Endothelial cell of umbilical vein (primary cell): ENCODE measurements around the gene AMFR. TPM values are rescaled to one million over a fixed set of nuclear protein-coding genes. Genes with fewer than 3 reads are reported as not detected.

Experiments used
- BruUV-seq: library from RNA; stranded (reverse); fragments of 400-500 nt; replicated peaks from 2 replicates; lab custom pipeline; 2021; lab: Mats Ljungman, UMichigan
- CTCF ChIA-PET: fragments of 300-600, 350-600 bp; sonication (Branson Sonifier 250); formaldehyde crosslinking; loops from one replicate; lab custom pipeline; 2021; ENCODE audit warnings: antibody characterized with exemption, inconsistent platforms; lab: Charles Lee
- POLR2A ChIA-PET: fragments of 300-600, 350-600 bp; sonication (Branson Sonifier 250); formaldehyde crosslinking; loops from one replicate; lab custom pipeline; 2021; ENCODE audit warnings: antibody characterized with exemption, inconsistent platforms; lab: Charles Lee
- DNase-seq: peaks from one replicate; pipeline ENCODE4 v3.0.0-alpha.2; 2011; ENCODE audit warnings: low read depth, low spot score
- FAIRE-seq: peaks from 2 replicates; lab custom pipeline; 2011; peaks lifted over from hg19 to GRCh38; lab: Jason Lieb, UNC
- H2AFZ ChIP-seq: 2 replicates; pipeline ENCODE4 v1.6.0; 2012; ENCODE audit warnings: low read depth, low read length, control low read depth, inconsistent platforms
- H3K27ac ChIP-seq: 2 replicates; pipeline ENCODE4 v1.5.1; 2011; ENCODE audit warnings: low read depth, mild to moderate bottlenecking, control low read depth, low read length, moderate library complexity; ENCODE audit not compliant: insufficient read depth
- H3K27me3 ChIP-seq, 2 experiments: 2 replicates each; pipeline versions ENCODE4 v1.6.0 to v1.6.1; 2011; ENCODE audit warnings: low read length in 2 of 2, mixed read lengths in 1 of 2; ENCODE audit not compliant: control insufficient read depth in 2 of 2, insufficient read depth in 2 of 2
- H3K36me3 ChIP-seq, 2 experiments: 2 replicates in 1 of 2; 3 replicates in 1 of 2; pipeline ENCODE4 v1.5.1; 2011; ENCODE audit warnings: low read length in 2 of 2, mild to moderate bottlenecking in 1 of 2, moderate library complexity in 1 of 2; ENCODE audit not compliant: control insufficient read depth in 2 of 2, insufficient read depth in 2 of 2; ENCODE audit errors: extremely low read depth in 1 of 2
- H3K4me1 ChIP-seq: 3 replicates; pipeline ENCODE4 v1.5.1; 2011; ENCODE audit warnings: mild to moderate bottlenecking, low read length; ENCODE audit not compliant: control insufficient read depth, insufficient read depth; ENCODE audit errors: extremely low read depth
- H3K4me2 ChIP-seq: 2 replicates; pipeline ENCODE4 v1.6.1; 2011; ENCODE audit warnings: low read length, control low read depth, mixed read lengths; ENCODE audit not compliant: insufficient read depth
- H3K4me3 ChIP-seq, 3 experiments: fragments of 200-600 bp in 1 of 3; sonication (generic), shearing (Covaris generic) in 1 of 3; replicated peaks in 1 of 3; 2 replicates each; pipeline ENCODE4 v1.5.1; 2011 to 2016; ENCODE audit warnings: control low read depth in 3 of 3, low read length in 3 of 3, mild to moderate bottlenecking in 2 of 3, inconsistent platforms in 1 of 3, low read depth in 1 of 3, moderate library complexity in 1 of 3; ENCODE audit not compliant: insufficient read depth in 1 of 3
- H3K79me2 ChIP-seq: 2 replicates; pipeline ENCODE4 v1.6.0; 2012; ENCODE audit warnings: low read length, inconsistent platforms; ENCODE audit not compliant: control insufficient read depth, insufficient read depth
- H3K9ac ChIP-seq: replicated peaks from 2 replicates; pipeline ENCODE3; 2011; ENCODE audit warnings: low read length, control low read depth; ENCODE audit not compliant: insufficient read depth; ENCODE audit errors: extremely low read depth
- H3K9me1 ChIP-seq: replicated peaks from 3 replicates; pipeline ENCODE4 v1.6.0; 2011; ENCODE audit warnings: mild to moderate bottlenecking, low read length; ENCODE audit not compliant: control insufficient read depth, insufficient read depth; ENCODE audit errors: extremely low read depth
- H3K9me3 ChIP-seq: replicated peaks from 2 replicates; pipeline ENCODE4 v1.5.1; 2012; ENCODE audit warnings: low read length, inconsistent platforms; ENCODE audit not compliant: control insufficient read depth, insufficient read depth
- H4K20me1 ChIP-seq: replicated peaks from 2 replicates; pipeline ENCODE3; 2011; ENCODE audit warnings: mild to moderate bottlenecking, low read length; ENCODE audit not compliant: control insufficient read depth, insufficient read depth; ENCODE audit errors: extremely low read depth
- EZH2 ChIP-seq: IDR thresholded peaks from 2 replicates; pipeline ENCODE4 v1.6.1; 2012; ENCODE audit warnings: borderline replicate concordance, low read depth, mild to moderate bottlenecking, moderate library complexity, low read length, inconsistent platforms; ENCODE audit not compliant: severe bottlenecking
- FOS ChIP-seq: IDR thresholded peaks from 2 replicates; pipeline ENCODE4 v1.6.1; 2011; ENCODE audit warnings: mild to moderate bottlenecking, low read length, moderate library complexity, borderline replicate concordance; ENCODE audit not compliant: insufficient read depth
- GATA2 ChIP-seq: IDR thresholded peaks from 2 replicates; pipeline ENCODE4 v1.7.0; 2011; ENCODE audit warnings: low read depth, mild to moderate bottlenecking, moderate library complexity, mixed read lengths, low read length; ENCODE audit not compliant: insufficient read length, insufficient read depth
- JUN ChIP-seq: IDR thresholded peaks from 2 replicates; pipeline ENCODE4 v1.6.1; 2011; ENCODE audit warnings: borderline replicate concordance, low read depth; ENCODE audit not compliant: insufficient read length, insufficient read depth
- MAX ChIP-seq: IDR thresholded peaks from 2 replicates; pipeline ENCODE4 v1.6.1; 2011; ENCODE audit not compliant: insufficient read depth, insufficient read length
- MYC ChIP-seq: IDR thresholded peaks from one replicate; pipeline ENCODE4 v1.6.1; 2011; ENCODE audit warnings: mild to moderate bottlenecking, low read depth, low read length
- POLR2A ChIP-seq: IDR thresholded peaks from 2 replicates; pipeline ENCODE4 v1.6.1; 2012; ENCODE audit warnings: low read depth, mild to moderate bottlenecking, control low read depth, low read length
- POLR2AphosphoS5 ChIP-seq: IDR thresholded peaks from 2 replicates; pipeline ENCODE4 v1.6.1; 2012; ENCODE audit warnings: low read depth, mild to moderate bottlenecking, control low read depth, low read length, moderate library complexity; ENCODE audit not compliant: insufficient read depth
- dilution Hi-C: fragments of 300-500 bp; cut with MboI; formaldehyde crosslinking; loops from one replicate; pipeline ENCODE4 v1.15.0; 2019; ENCODE audit warnings: low sequenced_read_pairs; ENCODE audit not compliant: extremely low pct_ligation_motif_present
- intact Hi-C: fragments of 100-400 bp; cut with micrococcal nuclease; formaldehyde crosslinking; loops from one replicate; pipeline ENCODE4 v1.10.0; 2022
- polyA plus RNA-seq, 4 experiments: library from polyadenylated mRNA; depleted of rRNA in 3 of 4; stranded (reverse) in 3 of 4; unstranded in 1 of 4; fragments of >200 nt; gene quantifications; 2 replicates each; pipeline versions ENCODE4 v1.2.1 to v1.2.3, GENCODE V29; 2011 to 2012; ENCODE audit warnings: missing spikeins in 1 of 4
- total RNA-seq: library from RNA; stranded (reverse); gene quantifications from 2 replicates; pipeline ENCODE4 v1.2.3, GENCODE V29; 2021
- TF ChIP-seq, protein P1 (sequence below), 2 donors: IDR thresholded peaks; 1 replicate in 1 of 2; 2 replicates in 1 of 2; pipeline ENCODE4 v1.5.1; 2011; ENCODE audit warnings: low read length in 2 of 2, mild to moderate bottlenecking in 2 of 2, moderate library complexity in 2 of 2, control low read depth in 1 of 2, inconsistent platforms in 1 of 2, low read depth in 1 of 2; ENCODE audit not compliant: insufficient read depth in 1 of 2; ENCODE audit errors: extremely low read depth in 1 of 2

The AMFR gene
- total and polyA plus RNA-seq, 2 donors (not counting 3 experiments of a cell fraction or from before 2014, with no cell fraction given) = 66.5 to 71.7 TPM

GRCh38 chr16:56347670-56348069 is 77.7 kb downstream of the AMFR start:
- dilution Hi-C loops (no loop called here), intact Hi-C loops (no loop called here)
- Histone ChIP-seq H3K9me1 (no peaks in the 10 kb centered on the region), H3K27me3 (peaks cover 0 to 3% of the 10 kb centered on the region in 2 experiments), H3K79me2 (no peaks in the 10 kb centered on the region), H3K4me2 (no peak overlapping the region), H3K27ac (no peak overlapping the region), H3K4me3 (no peak overlapping the region), H3K4me1 (no peaks in the 10 kb centered on the region), H3K36me3 (no peaks in the 10 kb centered on the region), H3K9me3 (no peaks in the 10 kb centered on the region), H4K20me1 (no peaks in the 10 kb centered on the region), H2AFZ (no peak overlapping the region), H3K9ac (no peak overlapping the region)
- DNase-seq (no peak), FAIRE-seq (no peak)
- ChIA-PET CTCF (interaction anchor here (1.5 to 2.5 kb wide), 2 partner anchors 9 to 17 kb away, joined by 3 to 14 read pairs; no protein-coding TSS in a partner anchor), POLR2A (no interaction called here)
- BruUV-seq = no TSS peak
- TF ChIP-seq GATA2 = no peak
- no peak for TF ChIP-seq POLR2AphosphoS5
- TF ChIP-seq, protein P1, sequence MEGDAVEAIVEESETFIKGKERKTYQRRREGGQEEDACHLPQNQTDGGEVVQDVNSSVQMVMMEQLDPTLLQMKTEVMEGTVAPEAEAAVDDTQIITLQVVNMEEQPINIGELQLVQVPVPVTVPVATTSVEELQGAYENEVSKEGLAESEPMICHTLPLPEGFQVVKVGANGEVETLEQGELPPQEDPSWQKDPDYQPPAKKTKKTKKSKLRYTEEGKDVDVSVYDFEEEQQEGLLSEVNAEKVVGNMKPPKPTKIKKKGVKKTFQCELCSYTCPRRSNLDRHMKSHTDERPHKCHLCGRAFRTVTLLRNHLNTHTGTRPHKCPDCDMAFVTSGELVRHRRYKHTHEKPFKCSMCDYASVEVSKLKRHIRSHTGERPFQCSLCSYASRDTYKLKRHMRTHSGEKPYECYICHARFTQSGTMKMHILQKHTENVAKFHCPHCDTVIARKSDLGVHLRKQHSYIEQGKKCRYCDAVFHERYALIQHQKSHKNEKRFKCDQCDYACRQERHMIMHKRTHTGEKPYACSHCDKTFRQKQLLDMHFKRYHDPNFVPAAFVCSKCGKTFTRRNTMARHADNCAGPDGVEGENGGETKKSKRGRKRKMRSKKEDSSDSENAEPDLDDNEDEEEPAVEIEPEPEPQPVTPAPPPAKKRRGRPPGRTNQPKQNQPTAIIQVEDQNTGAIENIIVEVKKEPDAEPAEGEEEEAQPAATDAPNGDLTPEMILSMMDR (IDR thresholded peaks at IDR 0.05; ENCODE audit: extremely low read depth in 1 of 2, insufficient read depth in 1 of 2, low read depth in 1 of 2, low read length in 2 of 2) = no peak
- no peak for TF ChIP-seq EZH2
- TF ChIP-seq FOS = no peak
- TF ChIP-seq POLR2A = no peak
- TF ChIP-seq MAX = no peak
- TF ChIP-seq MYC = no peak
- no peak for TF ChIP-seq JUN
